GM18867 (cell line): ENCODE data around the gene ENTPD2.

Source experiments
- ATAC-seq: cut with Tn5 transposase; IDR thresholded peaks from one replicate; pipeline ENCODE4 v1.9.1; 2021; ENCODE audit warnings: mild to moderate bottlenecking, moderate library complexity; ENCODE audit not compliant: unreplicated experiment

The ENTPD2 gene

DNA sequence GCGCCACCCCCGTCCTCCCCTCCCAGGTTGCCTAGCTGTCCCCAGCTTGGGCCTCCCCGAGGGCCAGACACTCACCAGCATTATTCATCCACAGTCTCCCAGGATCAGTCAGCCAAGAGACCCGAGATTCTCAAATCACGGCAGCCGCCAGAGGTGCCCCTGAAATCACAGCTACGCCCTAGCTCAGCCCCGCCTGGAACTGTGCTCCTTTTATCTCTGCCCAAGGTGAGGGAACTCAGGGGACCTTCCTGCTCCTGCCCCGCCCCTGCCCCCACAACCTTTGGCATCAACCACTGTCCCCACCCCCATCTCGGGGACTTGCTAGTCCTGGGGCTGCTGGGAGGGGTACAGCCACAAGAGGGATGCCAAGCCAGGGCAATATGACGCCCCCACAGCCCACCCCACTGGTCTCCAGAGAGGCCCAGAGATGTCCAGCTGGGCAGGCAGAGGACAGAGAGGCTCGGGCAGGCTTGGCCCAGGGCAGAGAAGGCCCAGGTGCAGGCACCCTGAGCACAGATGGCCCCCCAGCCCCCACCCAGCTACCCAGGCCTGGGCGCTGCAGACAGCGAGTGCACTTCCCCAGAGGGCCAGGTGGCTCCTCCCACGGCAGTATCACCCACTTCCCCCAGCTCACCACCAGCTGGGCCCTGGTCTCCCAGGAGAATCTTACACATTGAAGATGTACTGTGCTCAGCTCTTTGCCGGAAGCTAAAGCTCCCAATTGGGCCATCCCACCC is 21.8 kb downstream of the ENTPD2 start, which contains the start of gene FUT7:
TSS of gene FUT7 (minus strand) at position 185 of the 737 bp plus-strand sequence. CDS start at position 88, 97 bp downstream.
- ATAC-seq: no peak

DNA sequence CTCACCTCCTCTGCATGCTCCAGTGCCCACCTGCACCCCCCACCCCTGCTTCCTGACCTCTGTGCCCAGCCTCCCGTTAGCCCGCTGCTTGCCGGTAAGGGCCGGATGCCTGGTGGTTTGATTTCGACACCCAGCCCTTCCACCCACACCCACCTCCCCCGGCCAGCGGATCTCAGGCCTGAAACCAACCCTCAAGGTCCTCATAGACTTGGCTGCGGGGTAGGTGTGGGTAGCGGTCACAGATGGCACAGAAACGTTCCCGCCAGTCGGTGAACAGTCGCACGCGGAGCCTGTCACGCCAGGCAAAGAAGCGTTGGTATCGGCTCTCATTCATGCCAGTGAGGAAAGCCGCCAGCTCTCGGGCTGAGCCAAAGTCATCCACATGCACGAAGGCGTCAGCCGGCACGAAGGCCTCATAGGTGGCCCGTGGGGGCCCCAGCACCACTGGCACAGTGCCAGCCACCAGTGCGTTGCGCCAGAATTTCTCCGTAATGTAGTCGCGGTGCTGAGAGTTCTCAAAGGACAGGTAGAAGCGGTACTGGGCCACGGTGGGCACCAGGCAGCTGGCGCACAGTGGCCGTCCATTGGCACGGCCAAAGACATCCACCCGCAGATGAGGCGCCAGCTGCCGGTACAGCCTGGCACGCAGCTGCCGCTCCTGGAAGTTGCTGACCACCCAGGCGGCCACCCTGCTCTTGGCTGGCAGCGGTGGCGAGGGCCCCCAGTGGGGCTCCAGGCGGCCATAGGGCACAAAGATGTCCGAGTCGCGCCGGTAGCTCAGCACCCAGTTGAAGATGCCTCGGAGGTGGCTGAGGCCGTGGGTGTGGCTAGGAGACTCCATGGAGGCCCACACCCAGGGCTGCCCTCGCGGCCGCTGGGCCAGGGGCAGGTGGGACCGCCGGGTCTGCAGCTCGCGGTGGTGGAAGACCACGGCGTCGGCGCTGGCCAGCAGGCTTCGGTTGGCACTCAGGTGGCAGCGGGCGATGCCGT is 23.0 kb downstream of the ENTPD2 start:
- no peak for ATAC-seq

DNA sequence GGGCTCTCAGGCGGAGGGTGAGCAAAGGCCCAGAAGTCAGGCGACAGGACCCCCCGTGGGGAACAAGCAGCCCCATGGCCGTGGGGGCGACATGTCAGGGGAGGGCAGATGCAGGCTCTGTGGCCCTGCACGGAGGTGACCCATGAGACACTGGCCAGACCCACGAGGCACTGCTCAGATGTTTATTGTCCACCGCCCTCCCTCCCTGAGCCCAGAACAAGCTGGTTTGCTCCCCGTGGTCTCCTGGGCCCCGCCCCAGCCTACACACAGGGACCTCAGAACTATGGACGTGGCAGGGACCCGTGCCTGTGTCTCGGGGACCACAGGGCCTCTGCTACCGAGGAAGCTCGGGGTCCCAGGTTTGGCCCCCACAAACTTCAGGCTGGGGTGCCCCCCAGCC is 23.9 kb downstream of the ENTPD2 start:
- no peak for ATAC-seq

DNA sequence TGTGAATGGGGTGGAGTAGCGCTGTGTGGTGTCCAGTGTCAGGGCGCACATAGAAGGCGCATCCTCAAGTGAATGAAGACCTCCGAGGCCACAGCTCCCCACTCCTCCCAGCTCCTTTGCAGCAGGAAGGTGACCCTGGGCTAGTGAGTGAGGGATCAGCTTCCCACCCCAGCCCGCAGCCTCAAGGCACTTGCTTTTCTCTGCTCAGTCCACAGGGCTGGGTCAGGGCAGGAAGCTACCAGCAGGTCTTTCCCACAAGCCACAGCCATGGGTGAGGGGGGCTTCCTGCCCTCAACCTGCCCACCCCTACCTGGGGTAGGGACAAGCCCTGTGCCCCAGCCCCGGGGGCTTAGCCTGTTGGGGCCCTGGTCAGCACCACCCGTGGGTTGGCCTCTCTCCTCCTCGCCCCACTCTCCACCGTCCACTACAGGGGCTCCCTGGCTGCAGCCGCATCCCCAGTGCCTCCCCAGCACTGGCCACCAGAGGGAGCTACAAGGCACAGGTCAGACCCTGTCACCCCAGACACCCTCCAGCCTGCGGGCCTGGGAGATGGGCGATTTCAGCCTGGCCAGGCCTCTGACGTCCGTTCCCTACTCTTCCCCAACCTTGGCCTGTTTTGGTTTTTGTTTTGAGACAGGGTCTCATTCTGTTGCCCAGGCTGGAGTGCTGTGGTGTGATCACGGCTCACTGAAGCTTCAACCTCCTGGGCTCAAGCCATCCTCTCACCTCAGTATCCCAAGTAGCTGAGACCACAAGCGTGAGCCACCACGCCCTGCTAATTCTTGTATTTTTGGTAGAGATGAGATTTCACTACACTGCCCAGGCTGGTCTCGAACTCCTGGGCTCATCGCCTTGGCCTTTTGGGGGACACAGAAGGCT is 24.6 kb downstream of the ENTPD2 start:
- peak; percentile 32 for ATAC-seq

DNA sequence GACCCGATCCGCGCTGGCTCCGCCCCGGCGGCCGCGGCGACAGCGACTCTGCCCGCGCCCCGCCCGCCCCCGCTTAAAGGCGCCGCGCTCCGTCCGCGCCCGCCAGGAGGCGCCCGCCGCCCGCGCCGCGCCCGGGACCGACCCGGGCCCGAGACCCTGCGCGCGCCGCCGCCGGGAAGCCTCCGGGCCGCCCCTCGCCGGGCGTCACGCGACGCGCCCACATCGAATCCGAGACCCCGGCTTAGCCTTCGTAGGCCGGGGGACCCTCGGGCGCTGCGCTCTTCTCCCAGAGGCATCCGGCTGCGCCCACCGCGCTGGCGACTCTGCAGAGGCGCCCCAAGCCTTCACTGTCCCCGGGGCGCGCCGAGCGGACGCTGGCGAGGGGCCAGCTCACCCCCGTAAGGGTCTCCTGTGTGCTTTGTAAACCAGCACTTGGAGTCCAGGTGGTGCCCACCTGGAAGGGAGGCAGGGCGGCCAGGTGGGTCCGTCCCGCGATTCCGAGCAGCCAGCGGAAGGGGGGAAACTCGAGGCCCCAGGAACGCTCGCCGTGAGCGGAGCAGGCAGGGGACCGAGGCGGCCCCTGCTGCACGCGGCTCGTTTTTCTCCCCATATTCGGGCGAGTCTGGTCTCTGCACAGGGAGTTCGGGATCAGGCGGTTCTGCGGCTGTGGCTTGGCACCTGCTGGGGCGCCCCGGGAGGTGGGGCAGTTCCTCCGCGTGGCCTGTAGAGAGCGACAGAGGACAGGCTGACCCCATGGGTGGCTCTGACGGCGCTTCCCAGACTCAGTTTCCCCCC is 25.4 kb downstream of the ENTPD2 start:
- peak; percentile 34 for ATAC-seq

DNA sequence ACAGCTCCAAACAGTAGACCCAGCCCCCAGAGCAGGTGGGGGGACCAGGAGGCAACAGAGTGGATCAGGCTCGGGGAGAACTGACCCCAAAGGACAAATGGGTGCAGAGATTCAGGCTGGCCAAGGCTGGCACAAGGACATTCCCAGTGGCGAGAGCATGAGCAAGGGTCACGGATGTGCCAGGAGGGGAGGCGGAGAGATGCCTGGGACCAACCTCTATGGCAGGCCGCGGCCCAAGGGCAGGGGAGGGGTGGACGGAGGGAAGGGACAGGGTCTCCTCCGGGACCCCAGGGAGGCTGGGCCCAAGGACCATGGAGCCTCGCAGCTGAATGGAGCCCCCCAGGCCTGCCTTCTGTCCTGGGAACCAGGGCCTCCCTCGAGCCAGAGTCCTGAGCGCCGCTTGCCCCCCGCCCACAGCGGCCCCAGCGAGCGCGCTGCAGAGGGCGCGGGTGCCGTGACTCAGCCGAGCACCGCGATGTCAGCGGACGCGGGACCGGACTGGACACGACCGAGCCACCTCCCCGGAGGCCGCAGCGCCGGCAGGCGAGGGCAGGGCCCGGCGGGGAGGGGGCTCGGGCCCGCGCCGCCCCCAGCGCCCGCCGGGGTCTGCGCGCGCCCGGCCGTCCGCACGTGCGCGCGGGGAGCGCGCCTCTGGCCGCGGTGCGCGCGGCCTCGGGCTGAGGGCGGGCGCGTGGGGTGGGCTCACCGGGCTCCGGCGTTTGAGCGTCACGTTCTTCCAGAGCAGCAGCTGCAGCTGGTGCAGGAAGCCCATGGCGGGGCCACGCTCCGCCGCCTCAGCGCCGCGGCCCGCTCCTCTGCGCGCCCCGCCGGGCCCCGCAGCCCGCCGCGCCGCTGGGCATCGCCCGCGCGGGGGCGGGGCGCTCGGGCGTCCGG is 26.2 kb downstream of the ENTPD2 start, which contains the start of gene ABCA2:
TSS of gene ABCA2 (minus strand) at position 869 of the 894 bp plus-strand sequence. CDS start at position 772, 97 bp downstream.
- ATAC-seq: no peak

DNA sequence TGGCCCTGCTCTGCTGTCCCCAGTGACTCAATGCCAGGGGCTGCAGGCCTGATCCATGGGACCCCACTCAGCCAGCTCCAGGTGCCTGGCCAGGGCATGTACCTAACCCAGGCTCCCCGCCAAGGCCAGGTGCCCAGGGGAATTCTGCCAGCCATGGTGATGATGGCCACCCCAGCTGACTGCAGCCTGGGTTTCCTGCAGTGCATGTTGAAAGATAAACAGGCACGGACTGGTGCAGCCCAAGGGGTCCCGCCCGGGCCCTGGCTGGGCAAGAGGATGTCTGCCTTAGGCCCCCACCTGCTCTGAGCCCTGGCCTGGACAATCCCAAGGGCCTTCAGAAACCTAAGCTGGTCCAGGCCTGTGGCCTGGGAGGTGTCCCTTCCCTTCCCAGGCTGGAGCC is 27.0 kb downstream of the ENTPD2 start:
- ATAC-seq: no peak

DNA sequence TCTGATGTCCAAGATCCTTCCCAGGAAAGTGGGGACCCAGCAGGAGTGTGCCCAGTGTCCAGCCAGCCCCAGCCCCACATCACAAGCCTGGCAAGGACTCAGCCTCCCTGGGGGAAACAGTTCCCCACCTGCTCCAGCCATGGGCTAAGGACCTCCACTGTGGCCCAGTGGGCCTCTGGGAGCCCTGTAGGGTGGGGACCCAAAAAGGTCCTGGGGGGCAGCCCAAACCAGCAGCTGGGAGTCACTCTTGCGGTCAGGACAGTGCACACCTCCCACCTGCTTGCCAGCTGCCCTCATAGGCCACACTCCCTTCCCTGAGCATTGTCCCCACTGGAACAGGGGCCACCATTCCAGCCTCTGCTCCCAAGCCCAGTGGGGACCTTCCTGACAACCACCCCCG is 27.5 kb downstream of the ENTPD2 start:
- no peak for ATAC-seq

DNA sequence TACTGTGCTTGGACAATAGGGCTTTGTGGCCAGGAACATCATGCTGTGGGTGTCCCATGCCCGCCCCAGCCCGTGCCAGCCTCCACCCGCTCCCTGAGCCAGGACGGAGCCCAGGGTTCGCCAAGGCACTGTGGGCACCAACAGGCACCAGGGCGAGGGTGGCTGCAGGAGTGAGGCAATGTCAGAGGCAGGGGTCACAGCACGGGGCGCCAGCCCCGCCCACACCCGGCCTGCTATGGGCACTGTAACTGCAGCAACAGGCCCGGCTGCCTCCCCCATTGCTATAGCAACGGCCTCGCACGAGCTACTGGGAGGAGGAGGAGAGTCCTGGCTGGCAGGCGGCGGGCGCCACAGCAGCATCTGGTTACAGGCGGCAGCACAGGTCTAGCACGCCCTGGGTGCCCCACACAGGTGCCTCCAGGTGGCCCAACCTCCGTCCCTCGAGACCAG is 28.3 kb downstream of the ENTPD2 start:
- ATAC-seq: no peak

DNA sequence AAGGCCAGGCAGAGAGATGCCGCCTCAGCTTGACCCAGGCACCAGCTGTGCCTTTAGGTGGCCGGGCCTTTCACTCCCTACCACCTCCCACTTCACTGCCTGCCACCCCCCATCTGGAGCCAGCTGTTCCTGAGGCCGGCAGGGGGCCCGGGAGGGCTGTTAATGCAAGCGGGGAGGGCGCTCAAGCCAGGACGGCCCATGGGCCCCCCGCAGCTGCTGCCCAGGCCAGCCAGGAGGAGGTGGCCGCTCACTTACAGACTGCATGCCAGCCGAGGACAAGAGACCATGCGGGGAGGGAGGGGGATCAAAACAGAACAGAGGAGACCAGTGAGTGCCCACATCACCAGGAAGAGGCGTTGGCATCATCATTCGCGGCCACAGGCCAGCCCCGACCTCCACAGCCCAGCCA is 30.3 kb downstream of the ENTPD2 start:
- no peak for ATAC-seq

DNA sequence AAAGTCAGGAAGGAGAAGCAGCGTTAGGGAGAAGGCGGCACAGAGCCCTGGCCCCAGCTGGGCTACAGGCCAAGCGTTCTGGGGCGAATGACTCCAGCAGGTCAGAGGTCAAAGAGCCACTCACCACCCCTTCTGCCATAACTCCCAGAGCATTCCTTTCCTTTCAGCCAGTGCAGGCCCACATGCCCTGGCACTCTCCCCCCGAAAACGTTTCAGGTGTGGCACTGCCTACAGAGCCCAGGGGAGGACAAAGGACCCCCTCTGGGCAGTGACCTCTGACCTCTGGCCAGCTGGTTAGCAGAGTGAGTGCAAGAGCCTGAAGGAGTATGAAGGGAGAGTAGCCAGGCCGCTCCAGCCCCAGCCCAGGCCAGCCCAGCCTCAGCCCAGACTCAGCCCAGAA is 30.7 kb downstream of the ENTPD2 start:
- ATAC-seq: no peak

DNA sequence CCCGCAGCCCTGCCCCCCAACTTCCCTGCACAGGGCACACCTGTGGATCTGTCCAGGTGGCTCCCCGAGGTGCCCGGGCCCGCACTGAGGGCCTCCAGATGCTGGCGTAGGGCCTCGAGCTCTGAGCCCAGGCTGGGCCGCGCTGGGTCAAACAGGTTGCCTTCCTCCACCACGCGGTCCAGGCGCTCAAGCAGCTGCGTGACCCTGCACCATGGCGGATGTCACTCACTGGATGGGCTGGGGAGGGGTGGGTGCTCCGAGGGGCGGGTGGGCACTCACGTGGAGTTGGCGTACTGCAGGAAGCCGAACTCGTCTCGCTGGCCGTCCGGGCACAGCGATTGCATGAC is 31.2 kb downstream of the ENTPD2 start:
- ATAC-seq: no peak

DNA sequence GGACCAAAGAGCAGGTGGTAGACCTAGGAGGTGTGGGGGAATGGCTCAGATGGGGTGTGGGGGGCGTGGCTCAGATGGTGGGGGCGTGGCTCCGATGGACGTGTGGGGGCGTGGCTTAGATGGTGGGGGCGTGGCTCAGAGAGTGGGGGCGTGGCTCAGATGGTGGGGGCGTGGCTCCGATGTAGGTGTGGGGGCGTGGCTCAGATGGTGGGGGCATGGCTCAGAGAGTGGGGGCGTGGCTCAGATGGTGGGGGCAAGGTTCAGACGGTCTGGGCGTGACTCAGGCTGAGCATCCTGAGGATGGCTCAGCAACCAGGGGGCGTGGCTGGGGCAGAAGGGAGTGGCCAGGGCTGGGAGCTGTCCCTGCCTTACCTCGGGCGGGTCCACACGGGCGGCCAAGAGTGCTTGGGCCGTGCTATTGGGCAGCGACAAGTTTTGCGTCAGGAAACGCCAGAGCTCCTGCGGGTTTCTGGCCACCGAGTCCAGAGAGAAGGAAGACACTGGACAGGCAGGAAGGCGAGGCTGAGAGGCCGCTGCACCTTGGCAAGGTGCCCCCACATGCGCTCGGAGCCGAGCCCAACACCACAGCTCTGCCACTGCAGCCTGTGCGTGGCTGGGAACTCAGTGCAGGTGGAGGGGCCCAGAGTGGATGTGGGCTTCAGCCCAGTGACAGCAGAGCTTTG is 31.7 kb downstream of the ENTPD2 start:
- ATAC-seq: no peak

DNA sequence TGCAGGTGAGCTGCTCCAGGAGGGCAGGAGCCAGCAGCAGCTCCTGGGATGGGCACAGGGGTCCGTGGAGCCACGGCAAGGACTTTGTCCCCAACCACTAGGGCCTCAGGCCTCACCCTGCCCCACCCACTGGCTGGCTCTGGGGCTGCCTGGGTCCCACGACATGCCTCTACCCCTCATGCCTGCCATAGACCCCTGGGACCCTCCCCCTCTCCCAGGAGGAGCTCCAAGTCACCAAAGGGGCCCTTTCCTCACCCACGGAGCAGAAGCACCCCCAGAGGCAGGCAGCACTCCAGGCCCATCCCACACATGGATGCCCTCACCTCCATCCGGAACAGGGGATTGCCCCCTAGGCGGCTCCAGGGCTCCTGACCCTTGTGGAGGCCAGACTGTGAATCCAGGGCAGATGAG is 32.3 kb downstream of the ENTPD2 start:
- ATAC-seq: no peak

DNA sequence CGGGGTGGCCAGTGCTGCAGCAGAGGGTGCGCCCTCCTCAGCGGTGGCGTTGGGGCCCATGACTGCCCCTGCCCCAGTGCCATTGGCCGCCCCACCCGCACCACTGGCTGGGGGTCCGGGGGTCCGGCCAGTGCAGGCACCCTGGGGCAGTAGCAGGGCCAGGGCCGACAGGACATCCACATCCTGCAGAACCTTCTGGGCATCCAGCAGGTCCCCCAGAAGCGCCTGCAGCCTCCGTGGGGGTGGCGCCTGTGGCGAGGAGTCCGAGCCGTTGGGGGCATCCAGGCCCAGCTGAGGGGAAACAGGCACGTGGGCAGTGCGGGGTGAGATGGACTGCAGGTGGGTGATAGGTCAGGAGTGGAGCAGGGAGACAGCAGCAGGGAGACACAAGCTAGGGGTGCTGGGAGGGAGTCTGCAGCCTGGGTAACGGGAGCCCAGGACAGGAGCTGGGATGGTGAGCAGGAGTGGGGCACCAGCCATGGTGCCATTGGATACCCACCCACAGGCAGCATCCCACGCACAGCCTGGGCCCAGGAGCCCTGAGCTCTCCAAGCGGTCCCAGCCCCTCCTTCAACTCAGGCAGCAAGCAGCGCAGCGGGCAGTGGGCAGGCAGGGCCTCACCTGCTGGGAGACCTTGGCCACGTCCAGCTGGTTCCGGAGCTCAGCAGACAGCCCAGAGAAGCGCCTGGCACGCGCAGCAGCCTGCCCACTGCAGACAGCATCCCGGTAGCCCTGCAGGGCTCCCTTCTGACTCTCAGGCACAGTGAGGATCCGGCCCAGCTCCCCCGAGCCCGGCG is 32.9 kb downstream of the ENTPD2 start:
- ATAC-seq: no peak

DNA sequence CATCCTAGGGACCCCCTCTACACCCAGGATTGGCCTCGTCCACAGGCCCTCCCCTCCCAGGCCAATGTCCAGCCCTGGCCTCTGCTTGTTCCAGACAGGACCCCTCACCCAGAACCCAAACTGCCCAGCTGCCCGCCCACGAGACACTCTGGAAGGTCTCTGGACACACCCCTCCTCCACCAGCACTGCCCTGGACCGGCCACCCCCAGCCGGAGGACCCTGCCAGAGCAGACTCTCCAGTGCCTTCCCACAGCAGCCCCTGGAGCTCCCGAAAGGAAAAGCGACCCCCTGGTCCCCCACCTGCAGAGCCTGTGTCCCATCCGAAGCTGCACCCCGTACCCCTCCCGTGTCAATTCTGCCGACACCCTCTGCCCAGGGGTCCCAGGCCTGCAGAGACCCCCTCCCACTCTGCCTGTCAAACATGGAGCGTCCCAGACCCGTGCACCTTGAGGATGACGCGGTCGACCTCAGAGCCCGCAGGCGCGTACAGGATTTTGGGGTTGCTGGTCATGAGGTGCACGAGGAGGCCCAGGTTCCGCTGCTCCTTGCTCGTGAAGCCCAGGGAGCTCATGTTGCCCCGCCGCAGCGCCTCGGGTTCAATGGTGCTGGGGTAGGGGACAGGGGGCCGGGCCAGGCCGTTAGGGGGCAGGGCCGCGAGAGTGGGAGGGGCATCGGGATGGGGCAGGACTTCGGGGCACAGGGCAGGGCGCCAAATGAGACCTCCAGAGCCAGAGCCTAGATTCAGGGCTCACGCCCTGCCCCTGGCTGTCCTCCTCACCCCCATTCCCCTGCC is 33.8 kb downstream of the ENTPD2 start:
- ATAC-seq: no peak
